Measurements from ENCODE around the gene RAPGEF1. TPM values are rescaled to one million over a fixed set of nuclear protein-coding genes. Genes with fewer than 3 reads are reported as not detected.
A peak's percentile ranks its signal among the peaks of the same experiment; 100 is the strongest.

RAPGEF1 gene
- total and polyA plus RNA-seq, 2 of the 13 experiments (the other 11 are each of a cell fraction or from before 2014, with no cell fraction given): 21.2 to 38.9 TPM

DNA sequence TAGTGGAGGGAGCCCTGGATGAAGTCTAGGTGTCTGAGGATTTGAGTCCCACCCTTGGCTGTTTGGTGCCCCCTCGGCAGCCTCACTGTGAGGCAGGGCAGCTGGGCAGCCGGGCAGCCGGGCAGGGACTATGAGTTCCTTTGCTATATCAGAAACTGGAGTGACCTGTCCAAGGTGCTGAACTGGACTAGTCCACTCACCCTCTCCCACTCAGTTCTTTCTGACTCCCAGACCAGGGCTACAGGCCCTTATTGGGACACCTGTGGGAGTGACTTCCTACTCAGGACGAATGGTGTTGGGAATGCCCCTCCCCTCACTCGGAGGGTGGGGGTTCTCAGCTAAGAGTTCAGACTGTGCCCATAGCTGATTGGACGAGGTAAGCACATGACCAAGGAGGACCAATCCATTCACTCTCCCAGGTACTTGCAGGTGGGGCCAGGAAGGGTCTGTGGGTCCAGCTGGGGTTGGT, 34.1 kb upstream of the RAPGEF1 start (continued):
- TF ChIP-seq ZNF354B (CRISPR knock-in tag; IDR thresholded peaks at IDR 0.05) (no peak), HOXA5 (CRISPR knock-in tag; IDR thresholded peaks at IDR 0.05) (0 out of 2 replicates have a peak, but pooled peaks have one; percentile 55), ERF (CRISPR knock-in tag; IDR thresholded peaks at IDR 0.05) (0 out of 2 replicates have a peak, but pooled peaks have one; percentile 50), NONO (IDR thresholded peaks at IDR 0.05) (no peak), NONO (CRISPR knock-in tag; conservative IDR thresholded peaks at IDR 0.05) (no peak), RXRB (CRISPR knock-in tag; IDR thresholded peaks at IDR 0.05; ENCODE audit: borderline replicate concordance) (no peak), TCF7L2 (IDR thresholded peaks at IDR 0.05; ENCODE audit: low read depth, low read length) (no peak), ZNF556 (CRISPR knock-in tag; IDR thresholded peaks at IDR 0.05; ENCODE audit: borderline replicate concordance) (no peak), NCOA2 (CRISPR knock-in tag; IDR thresholded peaks at IDR 0.05) (0 out of 2 replicates have a peak, but pooled peaks have one; percentile 13), HOXD1 (CRISPR knock-in tag; IDR thresholded peaks at IDR 0.05) (0 out of 2 replicates have a peak, but pooled peaks have one; percentile 38), MATR3 (CRISPR knock-in tag; IDR thresholded peaks at IDR 0.05) (no peak), ZNF607 (CRISPR knock-in tag; IDR thresholded peaks at IDR 0.05; ENCODE audit: borderline replicate concordance) (0 out of 2 replicates have a peak, but pooled peaks have one; percentile 17), ZNF558 (CRISPR knock-in tag; IDR thresholded peaks at IDR 0.05; ENCODE audit: borderline replicate concordance) (peak; percentile 41; the same call in 1 of the 2 replicates), KMT2B (CRISPR knock-in tag; IDR thresholded peaks at IDR 0.05) (0 out of 2 replicates have a peak, but pooled peaks have one; percentile 42), PTBP1 (IDR thresholded peaks at IDR 0.05; ENCODE audit: low read depth, low read length, poor library complexity, severe bottlenecking) (no peak), MED13 (CRISPR knock-in tag; IDR thresholded peaks at IDR 0.05) (no peak), POLR2A (IDR thresholded peaks at IDR 0.05; ENCODE audit: insufficient read depth in 1 of 2, low read depth in 2 of 2, low read length in 2 of 2) (no peak), MXI1 (IDR thresholded peaks at IDR 0.05; ENCODE audit: borderline replicate concordance, low read depth, low read length) (no peak), ZNF878 (CRISPR knock-in tag; IDR thresholded peaks at IDR 0.05) (no peak), KLF6 (CRISPR knock-in tag; IDR thresholded peaks at IDR 0.05) (0 out of 2 replicates have a peak, but pooled peaks have one; percentile 57), NR2F2 (IDR thresholded peaks at IDR 0.05; ENCODE audit: borderline replicate concordance, low read depth) (no peak)
- TF ChIP-seq, protein P1, sequence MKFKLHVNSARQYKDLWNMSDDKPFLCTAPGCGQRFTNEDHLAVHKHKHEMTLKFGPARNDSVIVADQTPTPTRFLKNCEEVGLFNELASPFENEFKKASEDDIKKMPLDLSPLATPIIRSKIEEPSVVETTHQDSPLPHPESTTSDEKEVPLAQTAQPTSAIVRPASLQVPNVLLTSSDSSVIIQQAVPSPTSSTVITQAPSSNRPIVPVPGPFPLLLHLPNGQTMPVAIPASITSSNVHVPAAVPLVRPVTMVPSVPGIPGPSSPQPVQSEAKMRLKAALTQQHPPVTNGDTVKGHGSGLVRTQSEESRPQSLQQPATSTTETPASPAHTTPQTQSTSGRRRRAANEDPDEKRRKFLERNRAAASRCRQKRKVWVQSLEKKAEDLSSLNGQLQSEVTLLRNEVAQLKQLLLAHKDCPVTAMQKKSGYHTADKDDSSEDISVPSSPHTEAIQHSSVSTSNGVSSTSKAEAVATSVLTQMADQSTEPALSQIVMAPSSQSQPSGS (CRISPR knock-in tag; IDR thresholded peaks at IDR 0.05): peak; percentile 24; the same call in 1 of the 2 replicates
- TF ChIP-seq, protein P2, sequence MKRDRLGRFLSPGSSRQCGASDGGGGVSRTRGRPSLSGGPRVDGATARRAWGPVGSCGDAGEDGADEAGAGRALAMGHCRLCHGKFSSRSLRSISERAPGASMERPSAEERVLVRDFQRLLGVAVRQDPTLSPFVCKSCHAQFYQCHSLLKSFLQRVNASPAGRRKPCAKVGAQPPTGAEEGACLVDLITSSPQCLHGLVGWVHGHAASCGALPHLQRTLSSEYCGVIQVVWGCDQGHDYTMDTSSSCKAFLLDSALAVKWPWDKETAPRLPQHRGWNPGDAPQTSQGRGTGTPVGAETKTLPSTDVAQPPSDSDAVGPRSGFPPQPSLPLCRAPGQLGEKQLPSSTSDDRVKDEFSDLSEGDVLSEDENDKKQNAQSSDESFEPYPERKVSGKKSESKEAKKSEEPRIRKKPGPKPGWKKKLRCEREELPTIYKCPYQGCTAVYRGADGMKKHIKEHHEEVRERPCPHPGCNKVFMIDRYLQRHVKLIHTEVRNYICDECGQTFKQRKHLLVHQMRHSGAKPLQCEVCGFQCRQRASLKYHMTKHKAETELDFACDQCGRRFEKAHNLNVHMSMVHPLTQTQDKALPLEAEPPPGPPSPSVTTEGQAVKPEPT (CRISPR knock-in tag; IDR thresholded peaks at IDR 0.05; ENCODE audit: low read depth): 0 out of 2 replicates have a peak, but pooled peaks have one; percentile 71
- TF ChIP-seq, protein P3, sequence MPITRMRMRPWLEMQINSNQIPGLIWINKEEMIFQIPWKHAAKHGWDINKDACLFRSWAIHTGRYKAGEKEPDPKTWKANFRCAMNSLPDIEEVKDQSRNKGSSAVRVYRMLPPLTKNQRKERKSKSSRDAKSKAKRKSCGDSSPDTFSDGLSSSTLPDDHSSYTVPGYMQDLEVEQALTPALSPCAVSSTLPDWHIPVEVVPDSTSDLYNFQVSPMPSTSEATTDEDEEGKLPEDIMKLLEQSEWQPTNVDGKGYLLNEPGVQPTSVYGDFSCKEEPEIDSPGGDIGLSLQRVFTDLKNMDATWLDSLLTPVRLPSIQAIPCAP (CRISPR knock-in tag; IDR thresholded peaks at IDR 0.05; ENCODE audit: low read depth): no peak
- TF ChIP-seq, protein P4, sequence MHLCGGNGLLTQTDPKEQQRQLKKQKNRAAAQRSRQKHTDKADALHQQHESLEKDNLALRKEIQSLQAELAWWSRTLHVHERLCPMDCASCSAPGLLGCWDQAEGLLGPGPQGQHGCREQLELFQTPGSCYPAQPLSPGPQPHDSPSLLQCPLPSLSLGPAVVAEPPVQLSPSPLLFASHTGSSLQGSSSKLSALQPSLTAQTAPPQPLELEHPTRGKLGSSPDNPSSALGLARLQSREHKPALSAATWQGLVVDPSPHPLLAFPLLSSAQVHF (CRISPR knock-in tag; IDR thresholded peaks at IDR 0.05): no peak
- TF ChIP-seq, protein P5, sequence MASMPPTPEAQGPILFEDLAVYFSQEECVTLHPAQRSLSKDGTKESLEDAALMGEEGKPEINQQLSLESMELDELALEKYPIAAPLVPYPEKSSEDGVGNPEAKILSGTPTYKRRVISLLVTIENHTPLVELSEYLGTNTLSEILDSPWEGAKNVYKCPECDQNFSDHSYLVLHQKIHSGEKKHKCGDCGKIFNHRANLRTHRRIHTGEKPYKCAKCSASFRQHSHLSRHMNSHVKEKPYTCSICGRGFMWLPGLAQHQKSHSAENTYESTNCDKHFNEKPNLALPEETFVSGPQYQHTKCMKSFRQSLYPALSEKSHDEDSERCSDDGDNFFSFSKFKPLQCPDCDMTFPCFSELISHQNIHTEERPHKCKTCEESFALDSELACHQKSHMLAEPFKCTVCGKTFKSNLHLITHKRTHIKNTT (CRISPR knock-in tag; IDR thresholded peaks at IDR 0.05): no peak
